HG02870 (cell line): Measurements from ENCODE around the gene ITGB1.
A peak's percentile ranks its signal among the peaks of the same experiment; 100 is the strongest.
"Not testable (repeated sequence)": the region's sequence is repeated elsewhere in the genome, so short reads cannot be mapped to it uniquely, and the experiment has no call there.

ENCODE experiments used
- ATAC-seq: cut with Tn5 transposase; IDR thresholded peaks from one replicate; pipeline ENCODE4 v1.9.1; 2021; ENCODE audit warnings: mild to moderate bottlenecking, moderate library complexity; ENCODE audit not compliant: unreplicated experiment

The ITGB1 gene

GRCh38 chr10:32958085-32959005, at the start of gene ITGB1:
ITGB1 (minus strand) TSS chr10:32958230; CDS start chr10:32935558, 22,672 bp downstream.
- peak; percentile 55 for ATAC-seq

GRCh38 chr10:33006342-33006887, 48.4 kb upstream of the ITGB1 start:
- no peak for ATAC-seq

GRCh38 chr10:33005322-33006301, 47.6 kb upstream of the ITGB1 start:
- peak; percentile 79 for ATAC-seq

- no peak for ATAC-seq
These were observed 44.0 kb upstream of the ITGB1 start for GRCh38 chr10:33001908-33002492.

- not testable (repeated sequence) for ATAC-seq
These were observed 40.1 kb upstream of the ITGB1 start for GRCh38 chr10:32998060-32998581.

GRCh38 chr10:32995751-32996150, 37.7 kb upstream of the ITGB1 start:
- ATAC-seq = peak; percentile 79

- ATAC-seq = no peak
These were observed 37.1 kb upstream of the ITGB1 start for GRCh38 chr10:32995066-32995622.

- not testable (repeated sequence) for ATAC-seq
These were observed 36.6 kb upstream of the ITGB1 start for GRCh38 chr10:32994632-32995031.

GRCh38 chr10:32992310-32992709, 34.3 kb upstream of the ITGB1 start:
- not testable (repeated sequence) for ATAC-seq

- no peak for ATAC-seq
These were observed 32.8 kb upstream of the ITGB1 start for GRCh38 chr10:32990811-32991210.

GRCh38 chr10:32988604-32989003, 30.6 kb upstream of the ITGB1 start:
- ATAC-seq = no peak

GRCh38 chr10:32987172-32987571, 29.1 kb upstream of the ITGB1 start:
- no peak for ATAC-seq

- no peak for ATAC-seq
These were observed 27.8 kb upstream of the ITGB1 start for GRCh38 chr10:32985775-32986350.

- ATAC-seq = no peak
These were observed 27.3 kb upstream of the ITGB1 start for GRCh38 chr10:32985341-32985764.

GRCh38 chr10:32984003-32984600, 26.1 kb upstream of the ITGB1 start:
- no peak for ATAC-seq

GRCh38 chr10:32982911-32983909, 25.2 kb upstream of the ITGB1 start:
- no peak for ATAC-seq

- no peak for ATAC-seq
These were observed 24.3 kb upstream of the ITGB1 start for GRCh38 chr10:32982293-32982709.

GRCh38 chr10:32981760-32982159, 23.7 kb upstream of the ITGB1 start:
- no peak for ATAC-seq
